Forelimb muscle (tissue), 1 donor: Measurements from ENCODE around the gene GFRA1. TPM values are rescaled to one million over a fixed set of nuclear protein-coding genes. Genes with fewer than 3 reads are reported as not detected.

Experiments used
- DNase-seq: peaks from one replicate; pipeline ENCODE4 v3.0.0-alpha.2; 2013; ENCODE audit warnings: low read depth
- polyA plus RNA-seq: library from polyadenylated mRNA; unstranded; fragments of 120-200 nt; gene quantifications from one replicate; pipeline ENCODE4 v1.2.1, GENCODE V29; 2013; ENCODE audit not compliant: insufficient read length

Gene GFRA1
- polyA plus RNA-seq, 1 donor: 22.2 TPM

- DNase-seq: no peak
Measured at GRCh38 chr10:116103668-116104067, 169.3 kb downstream of the GFRA1 start.

- no peak for DNase-seq
Measured at GRCh38 chr10:116101616-116102315, 171.2 kb downstream of the GFRA1 start.

DNA sequence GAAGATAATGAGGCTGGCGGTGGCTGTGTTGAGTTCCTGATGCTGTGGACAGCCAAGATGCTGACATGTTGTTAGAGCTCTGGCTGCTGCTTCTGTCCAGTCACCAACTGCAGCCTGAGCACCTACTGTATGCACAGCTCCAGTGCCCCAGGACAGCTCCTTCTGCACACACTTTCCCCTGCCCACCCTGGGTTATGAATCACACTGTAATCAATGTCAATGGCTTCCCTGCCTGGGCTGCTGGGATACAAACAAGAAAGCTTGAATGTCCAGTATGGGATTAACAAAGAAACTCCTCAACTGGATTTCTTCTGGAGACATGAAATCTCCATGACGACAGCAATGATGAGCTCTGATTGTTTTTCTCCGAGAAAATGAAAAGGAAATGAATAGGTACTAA lies 172.0 kb downstream of the GFRA1 start:
- DNase-seq: no peak

- no peak for DNase-seq
Measured at GRCh38 chr10:116099023-116099420, 174.0 kb downstream of the GFRA1 start.

DNA sequence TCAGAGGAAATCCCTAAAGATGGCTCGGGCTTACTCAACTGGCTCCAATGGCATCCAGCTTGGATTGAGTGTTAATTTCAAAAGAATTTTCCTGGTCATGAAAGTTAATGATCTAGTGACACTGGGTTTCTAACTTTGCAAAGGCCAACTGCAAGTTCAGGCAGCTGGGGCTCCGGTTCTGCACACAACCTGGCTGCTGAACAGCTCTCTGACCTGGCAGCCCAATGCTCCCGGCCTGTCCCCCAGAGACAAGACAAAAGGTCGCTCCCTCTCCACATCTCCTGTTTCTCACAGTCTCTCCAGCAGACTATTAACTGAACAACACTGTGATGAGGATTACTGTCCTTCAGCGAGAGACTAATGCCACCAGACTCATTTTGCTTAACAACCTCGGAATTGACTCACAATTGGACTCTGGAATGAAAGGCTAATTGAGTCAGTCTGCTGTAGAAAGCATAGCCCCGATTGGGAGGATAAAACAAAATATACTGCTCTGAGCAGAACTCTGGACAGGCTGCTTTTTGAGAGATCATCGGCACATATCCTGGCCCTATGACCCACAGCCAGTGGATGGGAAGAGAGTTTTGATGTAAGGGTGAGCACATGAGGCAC lies 174.5 kb downstream of the GFRA1 start:
- DNase-seq: no peak

GRCh38 chr10:116097239-116097784 lies 175.7 kb downstream of the GFRA1 start:
- DNase-seq: no peak

DNA sequence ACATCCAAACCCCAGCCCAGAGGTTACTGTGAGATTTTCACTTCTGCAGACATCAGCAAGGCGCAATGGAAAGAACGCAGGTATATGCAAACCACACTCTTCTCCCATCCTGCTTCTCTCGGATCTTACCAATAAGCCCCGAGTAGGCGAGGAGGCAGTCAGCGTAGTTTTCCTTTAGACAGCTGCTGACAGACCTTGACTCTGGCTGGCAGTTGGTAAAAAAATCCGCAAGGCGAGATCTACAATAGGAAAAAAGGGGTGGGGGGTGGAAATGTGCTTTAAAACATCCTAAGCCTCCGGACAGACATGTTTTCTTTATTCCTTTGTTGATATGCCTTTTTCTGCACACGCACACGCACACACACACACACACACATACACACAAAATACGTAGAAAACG lies 176.5 kb downstream of the GFRA1 start:
- no peak for DNase-seq

GRCh38 chr10:116094356-116094755 lies 178.7 kb downstream of the GFRA1 start:
- no peak for DNase-seq

- no peak for DNase-seq
Measured at GRCh38 chr10:116093031-116093430, 180.0 kb downstream of the GFRA1 start.

GRCh38 chr10:116088985-116089384 lies 184.0 kb downstream of the GFRA1 start:
- no peak for DNase-seq

- DNase-seq: no peak
Measured at GRCh38 chr10:116085323-116085722, 187.7 kb downstream of the GFRA1 start.

- DNase-seq: no peak
Measured at GRCh38 chr10:116084161-116084560, 188.8 kb downstream of the GFRA1 start.

DNA sequence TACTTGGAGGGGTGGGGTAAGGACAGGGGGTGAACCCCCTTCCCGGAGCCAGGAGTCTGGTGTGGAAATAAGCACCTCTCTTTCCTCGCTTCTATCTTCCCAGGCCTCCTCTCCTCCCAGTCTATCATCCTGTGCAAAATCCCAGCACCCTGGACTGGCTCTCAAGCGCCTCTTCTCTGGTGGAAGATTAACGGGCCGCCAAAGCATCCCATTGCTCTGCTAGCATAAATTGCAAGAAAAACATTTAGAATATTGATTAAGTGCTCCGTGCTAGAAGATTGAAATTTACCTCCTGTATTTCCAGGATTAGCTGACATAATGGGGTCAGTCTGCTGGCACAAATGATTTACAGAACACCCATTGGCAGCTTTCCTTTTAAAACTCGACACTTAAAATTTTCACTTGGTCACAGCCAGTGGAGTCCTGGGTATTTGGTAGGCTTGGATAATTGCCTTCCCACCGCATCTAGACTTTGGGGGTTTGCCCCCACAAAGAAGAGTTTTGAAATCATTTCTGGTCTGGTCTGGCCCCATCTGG lies 189.7 kb downstream of the GFRA1 start:
- DNase-seq: no peak

DNA sequence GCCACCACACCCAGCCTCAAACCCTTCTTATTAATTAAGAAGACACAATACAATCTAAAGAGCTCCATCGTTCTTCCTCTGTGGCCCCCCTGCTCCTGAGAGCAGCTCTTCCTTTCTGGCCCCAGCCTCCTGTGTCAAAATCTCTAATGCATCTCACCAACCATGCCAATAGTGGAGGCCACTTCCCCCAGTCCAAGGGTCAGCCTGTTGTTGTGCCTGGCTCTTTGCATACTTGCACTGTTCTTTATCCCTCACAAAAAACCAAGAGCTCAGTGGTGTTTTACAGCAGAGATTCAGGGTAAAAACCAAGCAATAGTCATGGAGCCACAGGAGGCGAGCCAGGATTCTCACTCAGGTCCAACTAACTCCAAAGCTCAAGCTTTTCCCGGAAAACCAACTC lies 190.2 kb downstream of the GFRA1 start:
- no peak for DNase-seq

GRCh38 chr10:116082206-116082605 lies 190.8 kb downstream of the GFRA1 start:
- no peak for DNase-seq

GRCh38 chr10:116080553-116080952 lies 192.5 kb downstream of the GFRA1 start:
- no peak for DNase-seq

GRCh38 chr10:116079355-116079754 lies 193.7 kb downstream of the GFRA1 start:
- no peak for DNase-seq

DNA sequence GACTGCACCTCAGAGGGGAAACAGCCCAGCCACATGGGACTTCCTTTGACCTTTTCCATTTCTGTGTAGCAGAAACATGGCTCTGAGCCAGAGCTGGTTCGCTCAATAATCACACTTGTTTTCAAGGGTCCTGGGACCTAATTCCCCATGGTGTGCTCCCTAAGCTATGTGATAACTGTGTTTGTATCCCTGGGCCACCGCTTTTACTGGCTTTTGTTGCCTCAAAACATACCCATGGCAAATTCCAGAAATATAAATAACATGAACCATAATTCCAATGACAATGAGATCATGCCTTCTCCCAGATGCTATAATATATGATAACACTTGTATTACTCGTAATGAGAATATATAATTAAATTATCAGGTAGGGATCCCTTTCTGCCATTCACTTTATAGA lies 196.4 kb downstream of the GFRA1 start:
- DNase-seq: no peak

DNA sequence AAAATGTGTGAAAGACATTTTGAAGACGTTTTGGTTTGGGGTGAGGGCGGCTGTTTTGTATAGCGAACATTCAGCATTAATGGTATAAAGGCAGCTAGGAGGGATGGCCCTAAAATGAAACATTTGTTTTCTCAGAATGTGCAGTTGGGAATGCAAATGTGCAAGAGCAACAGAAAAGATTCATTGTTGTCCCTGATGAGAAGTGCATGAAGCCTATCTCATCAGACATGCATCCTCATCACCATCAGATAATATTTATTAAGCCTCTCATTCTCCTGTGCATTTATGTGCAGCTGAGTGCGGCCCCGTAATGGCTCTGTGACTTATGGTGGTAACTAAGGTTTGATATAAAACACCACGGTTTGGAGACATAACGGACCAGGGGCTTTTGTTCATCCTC lies 199.5 kb downstream of the GFRA1 start:
- DNase-seq: no peak

DNA sequence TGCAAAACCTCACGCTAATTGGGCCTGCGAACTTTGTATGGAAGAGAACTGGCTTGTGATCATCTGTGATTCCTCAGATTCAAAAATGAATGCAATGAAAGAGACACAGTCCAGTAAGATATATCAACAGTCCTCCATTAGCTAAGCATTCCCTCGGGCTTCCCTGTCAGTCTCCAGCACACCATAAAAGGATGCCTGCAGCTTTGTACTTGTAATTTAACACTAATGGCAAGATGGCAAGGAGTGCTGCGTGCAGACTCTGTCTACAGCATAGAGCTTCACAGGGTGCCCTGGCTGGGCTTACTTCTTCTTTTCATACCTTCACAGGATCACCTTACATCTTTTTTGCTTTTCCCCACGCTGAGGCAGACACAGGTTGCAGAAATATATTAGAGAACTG lies 200.0 kb downstream of the GFRA1 start:
- no peak for DNase-seq

GRCh38 chr10:116071453-116072148 lies 201.4 kb downstream of the GFRA1 start:
- DNase-seq: no peak

DNA sequence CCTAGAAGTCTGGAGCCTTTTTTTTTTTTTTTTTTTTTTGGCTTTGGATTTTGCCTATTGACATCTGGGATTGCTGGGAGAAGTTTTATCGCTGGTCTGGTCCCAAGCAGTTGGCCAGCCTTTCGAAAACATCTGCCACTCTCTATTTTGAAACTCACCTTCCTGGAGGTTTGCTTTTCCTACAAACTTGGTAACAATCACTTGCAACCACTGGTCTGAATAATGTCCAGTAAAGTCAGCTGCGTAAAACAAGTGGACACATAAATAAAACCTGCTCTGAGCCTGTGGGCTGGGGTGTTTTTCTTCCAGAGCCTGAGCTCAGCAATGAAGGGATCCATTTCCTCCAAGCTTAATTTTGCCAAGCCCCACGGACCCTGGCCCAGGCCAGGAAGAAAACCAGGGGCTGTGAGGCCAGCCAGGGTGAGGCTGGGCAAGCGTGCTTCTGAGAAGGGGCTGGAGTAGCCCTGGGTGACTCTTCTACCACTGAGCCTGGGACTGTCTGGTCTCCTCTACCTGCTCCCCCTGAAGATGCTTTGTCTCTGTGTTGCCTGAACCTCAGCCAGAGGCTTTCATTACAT lies 202.2 kb downstream of the GFRA1 start:
- no peak for DNase-seq
